ENCODE results near the gene FAM117B.

DNA sequence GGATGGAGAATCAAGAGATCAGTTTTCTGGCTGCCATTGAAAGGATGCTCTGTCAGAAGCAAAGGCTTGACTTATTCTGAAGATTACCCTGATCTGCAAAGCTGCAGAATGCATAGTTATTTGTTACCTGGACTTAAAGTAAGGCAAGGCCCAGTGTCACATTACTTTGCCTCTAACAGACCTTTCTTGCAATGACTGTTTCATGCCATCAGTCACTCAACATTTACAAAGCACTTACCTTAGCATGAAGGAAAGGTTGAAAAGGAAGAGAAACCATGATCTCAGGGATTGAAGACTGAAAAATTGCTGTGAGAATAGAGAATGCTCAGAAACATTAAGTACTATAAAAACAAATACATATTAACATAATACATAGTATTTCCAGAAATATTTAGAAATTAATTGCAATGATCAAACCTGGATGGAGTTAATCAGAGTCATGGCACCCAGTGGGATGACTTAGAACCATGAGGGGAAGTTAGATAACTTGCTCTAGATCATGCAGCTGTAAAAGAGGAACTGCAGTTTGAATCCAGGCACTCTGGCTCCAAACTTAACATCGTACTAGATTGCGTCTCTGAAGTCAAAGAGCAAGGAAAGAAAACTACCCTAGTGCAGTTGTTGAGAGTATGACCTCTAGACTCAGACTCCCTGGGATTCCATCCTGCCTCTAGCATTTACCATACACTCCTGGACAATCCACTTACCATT, 26.5 kb upstream of the FAM117B start:
- TF ChIP-seq RAD21 (conservative IDR thresholded peaks at IDR 0.05 in 1 of 2, IDR thresholded peaks at IDR 0.05 in 1 of 2) (no peak), POLR2A (IDR thresholded peaks at IDR 0.05; ENCODE audit: low read length) (no peak), CEBPB (IDR thresholded peaks at IDR 0.05) (no peak), JUN (IDR thresholded peaks at IDR 0.05) (no peak), MYC (IDR thresholded peaks at IDR 0.05; ENCODE audit: borderline replicate concordance, low read length) (no peak), EP300 (IDR thresholded peaks at IDR 0.05) (no peak)
- TF ChIP-seq, protein P1, sequence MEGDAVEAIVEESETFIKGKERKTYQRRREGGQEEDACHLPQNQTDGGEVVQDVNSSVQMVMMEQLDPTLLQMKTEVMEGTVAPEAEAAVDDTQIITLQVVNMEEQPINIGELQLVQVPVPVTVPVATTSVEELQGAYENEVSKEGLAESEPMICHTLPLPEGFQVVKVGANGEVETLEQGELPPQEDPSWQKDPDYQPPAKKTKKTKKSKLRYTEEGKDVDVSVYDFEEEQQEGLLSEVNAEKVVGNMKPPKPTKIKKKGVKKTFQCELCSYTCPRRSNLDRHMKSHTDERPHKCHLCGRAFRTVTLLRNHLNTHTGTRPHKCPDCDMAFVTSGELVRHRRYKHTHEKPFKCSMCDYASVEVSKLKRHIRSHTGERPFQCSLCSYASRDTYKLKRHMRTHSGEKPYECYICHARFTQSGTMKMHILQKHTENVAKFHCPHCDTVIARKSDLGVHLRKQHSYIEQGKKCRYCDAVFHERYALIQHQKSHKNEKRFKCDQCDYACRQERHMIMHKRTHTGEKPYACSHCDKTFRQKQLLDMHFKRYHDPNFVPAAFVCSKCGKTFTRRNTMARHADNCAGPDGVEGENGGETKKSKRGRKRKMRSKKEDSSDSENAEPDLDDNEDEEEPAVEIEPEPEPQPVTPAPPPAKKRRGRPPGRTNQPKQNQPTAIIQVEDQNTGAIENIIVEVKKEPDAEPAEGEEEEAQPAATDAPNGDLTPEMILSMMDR (IDR thresholded peaks at IDR 0.05) = no peak
- TF ChIP-seq, protein P2, sequence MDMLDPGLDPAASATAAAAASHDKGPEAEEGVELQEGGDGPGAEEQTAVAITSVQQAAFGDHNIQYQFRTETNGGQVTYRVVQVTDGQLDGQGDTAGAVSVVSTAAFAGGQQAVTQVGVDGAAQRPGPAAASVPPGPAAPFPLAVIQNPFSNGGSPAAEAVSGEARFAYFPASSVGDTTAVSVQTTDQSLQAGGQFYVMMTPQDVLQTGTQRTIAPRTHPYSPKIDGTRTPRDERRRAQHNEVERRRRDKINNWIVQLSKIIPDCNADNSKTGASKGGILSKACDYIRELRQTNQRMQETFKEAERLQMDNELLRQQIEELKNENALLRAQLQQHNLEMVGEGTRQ (IDR thresholded peaks at IDR 0.05) = no peak
- TF ChIP-seq, protein P3, sequence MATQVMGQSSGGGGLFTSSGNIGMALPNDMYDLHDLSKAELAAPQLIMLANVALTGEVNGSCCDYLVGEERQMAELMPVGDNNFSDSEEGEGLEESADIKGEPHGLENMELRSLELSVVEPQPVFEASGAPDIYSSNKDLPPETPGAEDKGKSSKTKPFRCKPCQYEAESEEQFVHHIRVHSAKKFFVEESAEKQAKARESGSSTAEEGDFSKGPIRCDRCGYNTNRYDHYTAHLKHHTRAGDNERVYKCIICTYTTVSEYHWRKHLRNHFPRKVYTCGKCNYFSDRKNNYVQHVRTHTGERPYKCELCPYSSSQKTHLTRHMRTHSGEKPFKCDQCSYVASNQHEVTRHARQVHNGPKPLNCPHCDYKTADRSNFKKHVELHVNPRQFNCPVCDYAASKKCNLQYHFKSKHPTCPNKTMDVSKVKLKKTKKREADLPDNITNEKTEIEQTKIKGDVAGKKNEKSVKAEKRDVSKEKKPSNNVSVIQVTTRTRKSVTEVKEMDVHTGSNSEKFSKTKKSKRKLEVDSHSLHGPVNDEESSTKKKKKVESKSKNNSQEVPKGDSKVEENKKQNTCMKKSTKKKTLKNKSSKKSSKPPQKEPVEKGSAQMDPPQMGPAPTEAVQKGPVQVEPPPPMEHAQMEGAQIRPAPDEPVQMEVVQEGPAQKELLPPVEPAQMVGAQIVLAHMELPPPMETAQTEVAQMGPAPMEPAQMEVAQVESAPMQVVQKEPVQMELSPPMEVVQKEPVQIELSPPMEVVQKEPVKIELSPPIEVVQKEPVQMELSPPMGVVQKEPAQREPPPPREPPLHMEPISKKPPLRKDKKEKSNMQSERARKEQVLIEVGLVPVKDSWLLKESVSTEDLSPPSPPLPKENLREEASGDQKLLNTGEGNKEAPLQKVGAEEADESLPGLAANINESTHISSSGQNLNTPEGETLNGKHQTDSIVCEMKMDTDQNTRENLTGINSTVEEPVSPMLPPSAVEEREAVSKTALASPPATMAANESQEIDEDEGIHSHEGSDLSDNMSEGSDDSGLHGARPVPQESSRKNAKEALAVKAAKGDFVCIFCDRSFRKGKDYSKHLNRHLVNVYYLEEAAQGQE (IDR thresholded peaks at IDR 0.05) = no peak
- TF ChIP-seq, protein P4, sequence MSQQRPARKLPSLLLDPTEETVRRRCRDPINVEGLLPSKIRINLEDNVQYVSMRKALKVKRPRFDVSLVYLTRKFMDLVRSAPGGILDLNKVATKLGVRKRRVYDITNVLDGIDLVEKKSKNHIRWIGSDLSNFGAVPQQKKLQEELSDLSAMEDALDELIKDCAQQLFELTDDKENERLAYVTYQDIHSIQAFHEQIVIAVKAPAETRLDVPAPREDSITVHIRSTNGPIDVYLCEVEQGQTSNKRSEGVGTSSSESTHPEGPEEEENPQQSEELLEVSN (IDR thresholded peaks at IDR 0.05; ENCODE audit: borderline replicate concordance, low read depth) = no peak
